OCI-M2 (cell line): Measurements from ENCODE around the gene CPD.

Experiments used
- DNase-seq: peaks from one replicate; lab custom pipeline; 2025; ENCODE audit not compliant: unreplicated experiment; lab: John Stamatoyannopoulos, UW

Gene CPD

DNA sequence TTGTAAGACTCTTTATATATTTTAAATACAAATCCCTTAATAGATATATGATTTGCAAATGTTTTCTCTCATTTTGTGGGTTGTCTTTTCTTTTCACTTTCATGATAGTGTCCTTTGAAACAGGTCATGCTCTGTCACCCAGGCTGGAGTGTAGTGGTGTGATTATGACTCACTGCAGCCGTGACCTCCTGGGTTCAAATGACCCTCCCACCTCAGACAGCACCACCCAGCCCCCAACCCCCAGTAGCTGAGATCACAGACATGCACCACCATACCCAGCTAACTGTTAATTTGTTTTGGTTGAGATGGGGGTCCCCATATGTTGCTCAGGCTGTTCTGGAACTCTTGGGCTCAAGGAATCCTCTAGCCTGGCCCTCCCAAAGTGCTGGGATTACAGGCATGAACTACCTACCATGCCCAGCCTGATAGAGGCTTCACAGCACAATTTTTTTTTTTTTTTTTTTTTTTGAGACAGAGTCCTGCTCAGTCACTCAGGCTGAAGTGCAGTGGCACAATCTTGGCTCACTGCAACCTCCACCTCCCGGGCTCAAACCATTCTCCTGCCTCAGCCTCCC is 26.4 kb upstream of the CPD start:
- DNase-seq, result no peak

DNA sequence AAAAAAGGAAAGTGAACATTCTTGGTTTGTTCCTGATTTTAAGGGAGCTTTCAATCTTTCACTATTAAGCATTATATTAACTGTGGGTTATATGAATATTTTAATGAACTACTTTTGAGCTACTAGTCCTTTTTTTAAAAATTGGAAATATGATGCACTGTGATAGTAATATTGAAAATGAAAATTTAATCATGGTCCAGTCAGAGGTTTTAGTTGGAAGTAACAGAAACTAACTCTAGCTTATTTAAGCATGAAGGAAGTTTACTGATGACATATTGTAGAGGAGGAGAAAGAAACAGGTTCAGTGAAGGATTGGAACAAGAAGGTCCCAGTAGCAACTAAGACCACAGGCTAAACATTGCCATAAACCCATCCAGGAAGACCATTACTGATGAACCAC is 24.0 kb upstream of the CPD start:
- DNase-seq, result no peak

- DNase-seq, result no peak
Measured at GRCh38 chr17:30357476-30357875, 21.3 kb upstream of the CPD start.

DNA sequence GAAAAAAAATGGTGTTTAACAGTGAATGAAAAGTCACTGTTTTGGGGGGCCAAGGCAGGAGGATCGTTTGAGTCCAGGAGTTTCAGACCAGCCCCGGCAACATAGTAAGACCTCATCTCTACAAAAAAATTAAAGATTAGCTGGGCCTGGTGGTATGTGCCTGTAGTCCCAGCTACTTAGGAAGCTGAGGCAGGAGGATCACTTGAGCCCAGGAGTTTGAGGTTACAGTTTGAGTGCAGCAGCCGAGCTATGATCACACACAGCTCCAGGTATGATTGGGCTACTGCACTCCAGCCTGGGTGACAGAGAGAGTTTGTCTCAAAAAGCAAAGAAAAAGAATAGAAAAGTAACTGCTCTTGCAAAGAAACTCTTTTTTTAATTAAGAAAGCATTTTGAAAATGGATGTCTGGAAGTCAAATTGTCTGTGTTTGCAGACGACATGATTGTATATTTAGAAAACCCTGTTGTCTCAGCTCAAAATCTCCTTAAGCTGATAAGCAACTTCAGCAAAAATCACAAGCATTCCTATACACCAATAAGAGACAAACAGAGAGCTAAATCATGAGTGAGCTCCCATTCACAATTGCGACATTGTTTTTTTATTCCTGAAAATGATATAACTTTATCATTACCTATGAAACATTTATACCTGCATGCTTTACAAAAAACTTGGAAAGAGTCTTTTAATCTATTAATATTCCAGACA is 20.5 kb upstream of the CPD start:
- DNase-seq, result no peak

GRCh38 chr17:30360086-30360808 is 18.5 kb upstream of the CPD start:
- no peak for DNase-seq

GRCh38 chr17:30361766-30362279 is 16.9 kb upstream of the CPD start:
- DNase-seq, result no peak

DNA sequence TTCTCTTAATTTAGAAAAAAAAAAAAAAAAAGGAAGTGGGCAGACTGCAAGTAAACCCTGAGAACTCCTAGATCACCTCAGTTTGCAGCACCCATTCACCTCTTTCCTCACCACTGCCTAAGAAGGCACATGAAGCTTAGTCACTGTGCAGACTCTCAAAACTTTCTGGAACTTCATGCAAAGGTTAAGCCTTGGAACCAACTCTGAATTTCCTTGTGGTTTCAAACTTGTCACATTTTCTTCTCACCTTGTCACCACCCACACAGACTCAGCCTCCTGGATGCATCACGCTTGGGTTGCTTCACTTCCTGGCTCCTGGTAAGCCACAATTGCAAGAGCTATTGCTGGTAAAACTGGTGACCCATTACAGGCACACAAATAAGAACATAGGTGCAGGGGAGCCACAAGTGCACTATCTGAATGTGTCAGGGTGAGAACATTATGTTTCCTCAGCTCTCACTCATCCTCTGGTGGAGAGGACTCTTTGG is 15.0 kb upstream of the CPD start:
- no peak for DNase-seq

GRCh38 chr17:30366536-30366935 is 12.2 kb upstream of the CPD start:
- DNase-seq, result no peak

GRCh38 chr17:30368912-30369720 is 9.6 kb upstream of the CPD start:
- DNase-seq, result no peak

DNA sequence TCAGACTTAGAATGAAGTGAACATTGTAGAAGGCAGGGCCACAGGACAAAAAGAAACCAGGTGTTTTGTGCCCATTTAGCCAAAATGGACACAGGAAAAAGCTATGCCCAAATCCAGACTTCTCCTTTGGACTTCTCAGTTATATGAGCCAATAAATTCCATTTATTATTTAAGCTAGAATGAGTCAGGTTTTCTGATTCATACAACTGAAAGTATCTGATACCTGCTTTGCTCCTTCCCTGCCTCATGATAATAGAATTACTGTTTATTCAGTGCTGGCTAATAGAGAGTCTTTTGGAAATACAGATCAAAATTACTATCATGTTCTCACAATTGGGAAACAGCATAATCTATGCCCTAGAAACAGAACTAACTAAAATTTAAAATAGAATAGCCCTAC is 8.7 kb upstream of the CPD start:
- DNase-seq, result no peak

DNA sequence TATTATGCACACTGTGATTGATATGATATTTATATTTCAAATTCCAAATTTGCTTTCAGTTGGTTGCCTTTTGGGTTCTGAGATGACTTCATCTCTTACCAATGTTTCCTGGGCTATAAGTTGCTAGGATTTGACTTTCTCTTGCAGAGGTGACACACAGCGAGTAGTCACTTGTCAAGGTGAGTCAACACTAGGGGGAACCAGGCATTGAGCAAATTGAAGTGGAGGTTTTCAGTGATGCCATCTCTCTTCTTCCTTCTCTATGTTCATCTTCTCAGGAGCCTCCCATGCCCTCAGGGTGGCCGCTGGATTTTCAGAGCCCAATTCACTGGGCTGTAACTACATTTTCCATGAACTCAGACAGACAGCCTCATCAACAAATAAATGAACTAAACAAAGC is 6.0 kb upstream of the CPD start:
- no peak for DNase-seq

GRCh38 chr17:30375661-30376060 is 3.1 kb upstream of the CPD start:
- no peak for DNase-seq

GRCh38 chr17:30376621-30377452 is 1.9 kb upstream of the CPD start:
- no peak for DNase-seq

GRCh38 chr17:30377574-30378240 is 1.0 kb upstream of the CPD start:
- DNase-seq, result no peak

GRCh38 chr17:30378241-30378824 is 394 bp upstream of the CPD start:
- no peak for DNase-seq

GRCh38 chr17:30379303-30379902 is 676 bp downstream of the CPD start:
- DNase-seq, result no peak

DNA sequence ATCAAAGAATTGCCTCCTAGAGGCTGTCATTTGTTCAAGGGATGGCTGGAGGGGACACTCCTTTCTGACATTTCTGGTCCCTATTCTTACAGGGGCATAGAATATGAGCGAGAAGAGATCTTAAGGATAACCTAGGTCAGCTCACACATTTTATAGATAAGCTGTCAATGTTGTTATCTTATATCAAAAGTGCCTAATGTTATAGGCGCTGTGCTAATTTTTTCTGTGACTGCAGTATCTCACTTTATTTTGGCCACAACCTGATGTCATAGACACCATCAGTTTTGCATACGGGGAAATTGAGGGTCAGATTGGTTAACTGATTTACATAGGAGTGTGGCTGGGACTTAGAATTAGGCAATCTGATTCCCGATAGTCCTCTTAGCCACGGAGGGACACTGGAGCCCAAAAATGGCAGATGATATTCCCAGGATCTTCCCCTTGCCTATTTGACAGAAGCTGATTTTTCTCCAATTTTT is 1.2 kb downstream of the CPD start:
- no peak for DNase-seq

DNA sequence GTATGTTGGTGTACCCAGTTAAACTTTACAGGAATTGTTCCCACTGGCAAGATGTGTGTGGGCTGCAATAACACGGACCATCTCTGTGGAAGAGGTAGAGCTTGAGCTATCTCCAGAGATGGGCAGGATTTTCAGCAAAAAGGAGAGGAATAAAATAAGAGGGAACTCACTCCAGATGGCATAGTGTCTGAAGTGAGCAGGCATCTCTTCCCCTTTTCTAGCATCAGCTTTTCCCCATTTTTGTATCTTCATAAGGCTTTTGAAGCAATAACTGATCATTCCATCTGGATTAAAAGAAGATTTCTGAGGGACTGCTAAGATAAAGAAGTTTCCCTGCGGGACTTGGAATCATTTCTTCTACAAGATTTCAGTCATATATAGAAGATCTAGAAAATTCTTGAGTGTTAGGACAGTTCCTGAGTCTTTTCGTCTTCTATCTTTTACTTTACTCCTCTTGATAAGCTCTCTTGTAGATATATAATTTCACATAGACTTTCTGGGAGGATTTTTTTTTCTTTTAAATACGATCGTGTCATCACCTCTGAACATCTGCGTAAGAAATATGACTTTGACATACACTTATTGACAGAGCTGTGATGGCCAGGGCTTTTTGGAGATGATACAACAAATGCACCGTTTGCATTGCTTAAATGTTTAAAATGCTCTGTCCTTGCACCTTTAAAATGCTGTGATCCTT is 2.1 kb downstream of the CPD start:
- DNase-seq, result no peak
